ENCODE measurements around the gene CDH8.

- TF ChIP-seq CTCF (conservative IDR thresholded peaks at IDR 0.05; ENCODE audit: low read depth, low read length) (no peak), EZH2phosphoT487 (IDR thresholded peaks at IDR 0.05; ENCODE audit: borderline replicate concordance, low read length) (no peak)
These were observed 381.3 kb downstream of the CDH8 start for GRCh38 chr16:61654962-61655361.

Measured in PC-3 (cell line).